Breast epithelium (tissue), 4 donors: Measurements from ENCODE around the gene ADAT3. TPM values are rescaled to one million over a fixed set of nuclear protein-coding genes. Genes with fewer than 3 reads are reported as not detected.

Experiments used
- DNase-seq, 2 donors: peaks; one replicate each; pipeline ENCODE4 v3.0.0-alpha.2; 2019; ENCODE audit warnings: low spot score in 2 of 2
- H3K27ac ChIP-seq, 2 donors: fragments of 200-600 bp; sonication (generic) in 1 of 2; one replicate each; pipeline ENCODE4 v1.5.1; 2016 to 2019; ENCODE audit warnings: mild to moderate bottlenecking in 1 of 2
- H3K27me3 ChIP-seq, 2 donors: fragments of 200-600 bp; sonication (generic) in 1 of 2; one replicate each; pipeline versions ENCODE4 v1.5.1 to v1.6.0; 2017 to 2019; ENCODE audit warnings: control low read depth in 1 of 2, mild to moderate bottlenecking in 1 of 2
- H3K36me3 ChIP-seq: fragments of 200-600 bp; one replicate; pipeline ENCODE4 v1.5.1; 2019
- H3K4me1 ChIP-seq, 2 donors: fragments of 200-600 bp; sonication (generic); one replicate each; pipeline ENCODE4 v1.5.1; 2016 to 2019; ENCODE audit warnings: control low read depth in 1 of 2
- H3K4me3 ChIP-seq, 3 donors: fragments of 200-600 bp; sonication (generic); 1 replicate in 2 of 3; 2 replicates in 1 of 3; pipeline ENCODE4 v1.5.1; 2016 to 2019; ENCODE audit warnings: mild to moderate bottlenecking in 3 of 3, moderate library complexity in 2 of 3
- H3K9me3 ChIP-seq, 2 donors: fragments of 200-600 bp; sonication (generic) in 1 of 2; one replicate each; pipeline ENCODE4 v1.5.1; 2016 to 2019; ENCODE audit warnings: control low read depth in 1 of 2
- CTCF ChIP-seq, 3 donors: fragments of 450-650 bp; IDR thresholded peaks; one replicate each; pipeline ENCODE4 v1.5.1; 2016 to 2017; ENCODE audit warnings: antibody characterized with exemption in 3 of 3, mild to moderate bottlenecking in 3 of 3, moderate library complexity in 3 of 3
- POLR2A ChIP-seq: fragments of 450-650 bp; IDR thresholded peaks from one replicate; pipeline ENCODE4 v1.6.1; 2016; ENCODE audit warnings: antibody characterized with exemption, mild to moderate bottlenecking, moderate library complexity
- POLR2AphosphoS5 ChIP-seq, 3 donors: sonication (generic); formaldehyde crosslinking; IDR thresholded peaks; one replicate each; pipeline ENCODE4 v1.6.1; 2017; ENCODE audit warnings: antibody characterized with exemption in 3 of 3
- intact Hi-C: fragments of 100-400 bp; cut with DNase I; formaldehyde crosslinking; loops from one replicate; pipeline ENCODE4 v1.15.1; 2023; ENCODE audit warnings: low total_unique reads
- total RNA-seq, 3 donors: library from RNA; depleted of rRNA; stranded (reverse); fragments of >200 nt; gene quantifications; one replicate each; pipeline ENCODE4 v1.1.0, GENCODE V29; 2016

Gene ADAT3
- total RNA-seq, 3 donors from 2014 or later, result 1.1 to 5.4 (median 4.9) TPM

- no peak overlapping the region for H3K27ac ChIP-seq
- H3K9me3 ChIP-seq, result no peaks in the 10 kb centered on the region
Measured at GRCh38 chr19:1867349-1867724, 37.9 kb upstream of the ADAT3 start.

GRCh38 chr19:1868971-1869370, 36.2 kb upstream of the ADAT3 start:
- no peaks in the 10 kb centered on the region for H3K27me3 ChIP-seq
- TF ChIP-seq POLR2A (no peak), CTCF (IDR thresholded peaks at IDR 0.05) (no peak), POLR2AphosphoS5 (IDR thresholded peaks at IDR 0.05) (no peak)
- no peaks in the 10 kb centered on the region for H3K36me3 ChIP-seq
- no peak overlapping the region for H3K27ac ChIP-seq
- H3K4me3 ChIP-seq, result no peak overlapping the region
- no peaks in the 10 kb centered on the region for H3K9me3 ChIP-seq
- H3K4me1 ChIP-seq, result peaks cover 15 to 20% of the 10 kb centered on the region in 2 donors
- no peak for DNase-seq
- intact Hi-C loops, result no loop called here

More at GRCh38 chr19:1867349-1867724, 37.9 kb upstream of the ADAT3 start:
- no peaks in the 10 kb centered on the region for H3K27me3 ChIP-seq
- DNase-seq, result no peak
- intact Hi-C loops, result no loop called here
- no peak overlapping the region for H3K4me3 ChIP-seq
- TF ChIP-seq CTCF (IDR thresholded peaks at IDR 0.05) (no peak), POLR2A (no peak), POLR2AphosphoS5 (IDR thresholded peaks at IDR 0.05) (no peak)
- no peaks in the 10 kb centered on the region for H3K36me3 ChIP-seq
- H3K4me1 ChIP-seq, result peaks cover under 1 to 5% of the 10 kb centered on the region in 2 donors

GRCh38 chr19:1871140-1871597, 34.0 kb upstream of the ADAT3 start:
- intact Hi-C loops, result no loop called here
- H3K36me3 ChIP-seq, result no peaks in the 10 kb centered on the region
- no peak overlapping the region for H3K27ac ChIP-seq
- no peak overlapping the region for H3K4me3 ChIP-seq
- no peaks in the 10 kb centered on the region for H3K9me3 ChIP-seq
- peaks cover 15 to 21% of the 10 kb centered on the region in 2 donors for H3K4me1 ChIP-seq
- DNase-seq, result no peak
- TF ChIP-seq POLR2AphosphoS5 (IDR thresholded peaks at IDR 0.05), result no peak
- TF ChIP-seq POLR2A, result no peak
- no peak for TF ChIP-seq CTCF (IDR thresholded peaks at IDR 0.05)
- H3K27me3 ChIP-seq, result no peaks in the 10 kb centered on the region

- H3K36me3 ChIP-seq, result no peaks in the 10 kb centered on the region
- no peak for DNase-seq
- TF ChIP-seq POLR2A (no peak), POLR2AphosphoS5 (IDR thresholded peaks at IDR 0.05) (no peak), CTCF (IDR thresholded peaks at IDR 0.05) (no peak)
- H3K27ac ChIP-seq, result peak overlapping the region in 1 of 2 donors; percentile 95
- intact Hi-C loops, result no loop called here
- H3K4me1 ChIP-seq, result peaks cover 19 to 26% of the 10 kb centered on the region in 2 donors
- no peaks in the 10 kb centered on the region for H3K27me3 ChIP-seq
- H3K4me3 ChIP-seq, result no peak overlapping the region
- H3K9me3 ChIP-seq, result no peaks in the 10 kb centered on the region
Measured at GRCh38 chr19:1871630-1872029, 33.6 kb upstream of the ADAT3 start.

- intact Hi-C loops, result no loop called here
- H3K4me1 ChIP-seq, result peaks cover 20 to 27% of the 10 kb centered on the region in 2 donors
- H3K9me3 ChIP-seq, result no peaks in the 10 kb centered on the region
- TF ChIP-seq CTCF (IDR thresholded peaks at IDR 0.05) (no peak), POLR2AphosphoS5 (IDR thresholded peaks at IDR 0.05) (no peak), POLR2A (no peak)
- H3K27me3 ChIP-seq, result no peaks in the 10 kb centered on the region
- no peak for DNase-seq
- H3K27ac ChIP-seq, result peak overlapping the region; percentile 87 to 95
- H3K4me3 ChIP-seq, result peak overlapping the region in 2 of 3 donors; percentile 65 to 76
- H3K36me3 ChIP-seq, result no peaks in the 10 kb centered on the region
Measured at GRCh38 chr19:1872807-1873523, 32.2 kb upstream of the ADAT3 start.
